GM10266 (cell line): ENCODE measurements around the gene LRRC43.

ENCODE experiments used
- DNase-seq: peaks from one replicate; pipeline ENCODE4 v3.0.0; 2012; ENCODE audit errors: extremely low spot score
- CTCF ChIP-seq: IDR thresholded peaks from 2 replicates; pipeline ENCODE4 v1.5.1; 2012; ENCODE audit warnings: mild to moderate bottlenecking, low read depth; ENCODE audit not compliant: control insufficient read depth, insufficient read depth; ENCODE audit errors: missing control alignments

The LRRC43 gene

GRCh38 chr12:122185079-122185478, 2.2 kb downstream of the LRRC43 start:
- TF ChIP-seq CTCF: no peak
- DNase-seq: no peak

GRCh38 chr12:122185494-122186082, 2.7 kb downstream of the LRRC43 start:
- DNase-seq: no peak
- TF ChIP-seq CTCF: no peak

GRCh38 chr12:122187466-122187865, 4.5 kb downstream of the LRRC43 start:
- DNase-seq: no peak
- no peak for TF ChIP-seq CTCF

GRCh38 chr12:122189626-122190475, 6.9 kb downstream of the LRRC43 start:
- TF ChIP-seq CTCF: no peak

GRCh38 chr12:122190842-122191668, 8.1 kb downstream of the LRRC43 start:
- DNase-seq: peak; percentile 86
- TF ChIP-seq CTCF: peak; percentile 90

More at GRCh38 chr12:122189626-122190475, 6.9 kb downstream of the LRRC43 start:
- DNase-seq: no peak

DNA sequence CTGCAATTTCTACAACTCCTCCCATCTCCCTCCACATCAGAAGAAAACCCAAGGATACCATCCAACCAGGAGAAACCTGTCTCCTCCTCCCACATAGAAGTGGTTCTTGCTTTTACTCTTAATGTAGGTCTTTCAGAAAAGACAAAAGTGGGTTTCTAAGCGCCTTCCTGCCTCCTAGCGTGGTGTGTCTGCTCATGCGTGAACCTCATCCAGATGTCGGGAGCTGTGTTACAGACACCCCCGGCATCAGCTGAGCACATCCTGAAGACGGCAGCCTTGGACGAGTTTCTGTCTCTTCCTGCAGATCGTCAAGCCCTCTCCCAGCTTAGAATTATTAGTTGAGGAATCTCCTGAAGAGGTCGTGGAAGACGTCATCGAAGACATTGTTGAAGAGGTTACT, 9.5 kb downstream of the LRRC43 start:
- TF ChIP-seq CTCF: no peak
- no peak for DNase-seq

DNA sequence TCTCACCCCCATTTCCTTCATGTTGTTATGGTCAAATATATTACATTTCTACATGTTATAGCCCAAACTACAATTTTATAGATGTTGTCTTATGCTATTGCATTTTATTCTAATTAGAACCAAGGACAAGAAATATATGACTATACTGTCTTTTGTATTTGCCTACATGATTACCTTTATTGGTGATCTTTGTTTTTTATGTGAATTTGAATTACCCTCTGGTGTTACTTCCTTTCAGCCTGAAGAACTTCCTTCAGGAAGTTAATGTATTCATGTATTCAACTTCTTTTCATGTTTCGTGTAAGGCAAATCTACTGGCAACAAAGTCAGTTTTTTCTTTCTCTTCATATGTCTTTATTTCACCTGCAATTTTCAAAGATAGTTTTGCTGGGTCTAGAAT, 11.9 kb downstream of the LRRC43 start:
- DNase-seq: no peak
- TF ChIP-seq CTCF: no peak
